ENCODE results near the gene KRT1.

Gene KRT1

DNA sequence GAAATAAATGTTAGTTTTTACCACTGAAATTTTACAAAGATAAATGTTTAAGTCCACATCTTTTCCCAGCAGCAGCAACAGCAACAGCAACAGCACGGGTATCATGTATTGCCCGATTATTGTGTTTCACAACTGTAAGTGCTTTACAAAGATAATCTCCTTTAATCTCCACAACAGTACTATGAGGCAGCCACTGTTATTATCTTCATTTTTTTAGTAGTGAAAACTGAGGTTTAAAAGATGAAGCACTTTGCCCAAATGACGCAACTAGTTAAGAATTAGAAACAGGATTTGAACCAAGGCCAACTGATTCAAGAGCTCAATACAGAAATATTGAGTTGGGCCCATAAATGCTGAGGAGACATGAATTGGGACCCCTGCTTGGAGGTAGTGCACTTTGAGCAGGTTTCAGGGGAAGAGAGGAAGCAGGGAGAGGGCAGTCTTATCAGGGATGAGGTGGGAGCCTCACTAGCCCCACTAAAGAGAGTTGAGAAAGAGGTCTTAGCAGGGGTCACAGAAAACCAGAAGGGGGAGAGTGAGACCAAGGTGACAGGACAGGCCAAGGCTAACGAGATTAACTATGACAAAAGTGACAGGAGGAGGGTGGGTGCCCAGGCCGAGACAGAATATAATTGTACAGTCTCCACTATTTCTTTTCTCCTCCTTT is 43.5 kb downstream of the KRT1 start:
- H3K27ac ChIP-seq = no peak overlapping the region
- no peak for TF ChIP-seq ZFX (IDR thresholded peaks at IDR 0.05; ENCODE audit: borderline replicate concordance)
- TF ChIP-seq, protein P1, sequence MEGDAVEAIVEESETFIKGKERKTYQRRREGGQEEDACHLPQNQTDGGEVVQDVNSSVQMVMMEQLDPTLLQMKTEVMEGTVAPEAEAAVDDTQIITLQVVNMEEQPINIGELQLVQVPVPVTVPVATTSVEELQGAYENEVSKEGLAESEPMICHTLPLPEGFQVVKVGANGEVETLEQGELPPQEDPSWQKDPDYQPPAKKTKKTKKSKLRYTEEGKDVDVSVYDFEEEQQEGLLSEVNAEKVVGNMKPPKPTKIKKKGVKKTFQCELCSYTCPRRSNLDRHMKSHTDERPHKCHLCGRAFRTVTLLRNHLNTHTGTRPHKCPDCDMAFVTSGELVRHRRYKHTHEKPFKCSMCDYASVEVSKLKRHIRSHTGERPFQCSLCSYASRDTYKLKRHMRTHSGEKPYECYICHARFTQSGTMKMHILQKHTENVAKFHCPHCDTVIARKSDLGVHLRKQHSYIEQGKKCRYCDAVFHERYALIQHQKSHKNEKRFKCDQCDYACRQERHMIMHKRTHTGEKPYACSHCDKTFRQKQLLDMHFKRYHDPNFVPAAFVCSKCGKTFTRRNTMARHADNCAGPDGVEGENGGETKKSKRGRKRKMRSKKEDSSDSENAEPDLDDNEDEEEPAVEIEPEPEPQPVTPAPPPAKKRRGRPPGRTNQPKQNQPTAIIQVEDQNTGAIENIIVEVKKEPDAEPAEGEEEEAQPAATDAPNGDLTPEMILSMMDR (IDR thresholded peaks at IDR 0.05) = no peak

DNA sequence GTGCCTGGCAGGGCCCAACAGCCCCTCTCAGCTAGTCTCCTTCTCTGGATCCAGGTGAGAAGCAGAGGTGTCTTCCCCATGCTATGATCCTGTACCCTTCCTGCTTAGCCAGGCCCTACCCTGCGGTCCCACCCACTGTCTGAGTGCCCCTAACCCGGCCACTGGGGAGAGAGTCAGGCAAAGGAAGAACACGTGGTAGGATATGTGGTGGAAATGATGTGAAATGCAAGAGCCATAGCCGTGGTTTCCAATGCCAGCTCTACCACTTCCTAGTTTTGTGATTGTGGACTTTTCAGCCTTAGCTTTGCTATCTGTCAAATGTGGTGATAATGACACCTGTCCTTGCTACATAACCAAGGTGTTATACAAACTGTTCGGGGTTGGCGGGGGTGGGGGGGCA is 44.0 kb downstream of the KRT1 start:
- TF ChIP-seq, protein P1 (IDR thresholded peaks at IDR 0.05) = no peak
- no peak for TF ChIP-seq ZFX (IDR thresholded peaks at IDR 0.05; ENCODE audit: borderline replicate concordance)
- no peak overlapping the region for H3K27ac ChIP-seq

DNA sequence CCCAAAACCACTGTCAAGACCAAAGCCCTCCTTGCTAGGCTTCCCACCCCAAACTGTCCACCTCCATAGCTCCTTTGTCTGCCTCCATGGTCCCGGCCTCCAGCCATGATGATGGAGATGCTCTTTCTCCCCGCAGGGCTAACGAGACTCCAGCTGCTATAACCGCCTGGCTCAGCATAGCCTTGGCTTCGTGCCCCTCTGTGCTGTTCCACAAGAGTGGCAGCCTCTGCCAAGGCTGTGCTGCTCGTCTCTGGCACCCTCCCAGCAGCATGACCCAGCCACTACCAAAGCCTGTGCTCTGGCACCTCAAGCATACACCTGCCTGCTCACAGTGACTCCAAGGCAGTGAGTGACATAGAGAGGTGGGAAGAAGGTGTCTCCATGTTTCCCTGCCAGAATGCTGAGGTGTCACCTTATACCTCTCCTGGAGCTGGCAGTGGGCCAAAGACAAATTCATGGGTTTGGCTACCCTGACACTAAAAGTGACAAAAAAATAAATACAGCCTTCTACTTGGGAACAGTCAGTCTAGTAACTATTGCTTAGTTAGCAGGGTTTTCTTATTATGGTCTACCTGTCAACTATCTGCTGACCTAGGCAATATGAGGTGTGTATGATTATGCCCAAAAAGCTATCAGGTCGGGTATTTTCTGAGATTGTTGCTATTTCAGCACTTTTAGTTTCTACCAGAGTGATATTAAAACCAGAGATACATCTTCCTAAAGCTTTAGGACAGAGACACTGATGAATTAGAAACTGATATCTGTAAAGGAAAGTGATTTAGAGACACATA is 45.7 kb downstream of the KRT1 start:
- no peak overlapping the region for H3K27ac ChIP-seq
- TF ChIP-seq ZFX (IDR thresholded peaks at IDR 0.05; ENCODE audit: borderline replicate concordance) = no peak
- TF ChIP-seq, protein P1 (IDR thresholded peaks at IDR 0.05) = no peak

DNA sequence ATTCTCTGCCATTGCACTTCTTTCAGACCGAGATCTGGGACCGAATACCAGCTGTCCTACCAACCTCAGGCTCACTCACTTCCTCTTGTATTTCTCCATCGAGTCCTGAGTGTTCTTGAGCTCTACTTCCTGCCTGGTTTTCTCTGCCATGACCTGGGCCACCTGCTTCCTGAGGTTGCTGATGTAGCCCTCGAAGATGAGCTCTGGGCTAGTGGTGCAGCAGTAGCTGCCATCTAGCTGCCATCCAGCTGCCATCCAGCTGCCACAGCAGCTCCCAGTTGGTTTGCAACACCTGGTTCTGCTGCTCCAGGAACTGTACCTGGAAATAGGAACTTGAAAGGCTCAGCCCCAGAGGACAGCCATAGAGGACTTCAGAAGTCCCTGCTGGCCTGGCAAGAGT is 46.8 kb downstream of the KRT1 start:
- no peak for TF ChIP-seq ZFX (IDR thresholded peaks at IDR 0.05; ENCODE audit: borderline replicate concordance)
- TF ChIP-seq, protein P1 (IDR thresholded peaks at IDR 0.05) = no peak
- H3K27ac ChIP-seq = no peak overlapping the region

DNA sequence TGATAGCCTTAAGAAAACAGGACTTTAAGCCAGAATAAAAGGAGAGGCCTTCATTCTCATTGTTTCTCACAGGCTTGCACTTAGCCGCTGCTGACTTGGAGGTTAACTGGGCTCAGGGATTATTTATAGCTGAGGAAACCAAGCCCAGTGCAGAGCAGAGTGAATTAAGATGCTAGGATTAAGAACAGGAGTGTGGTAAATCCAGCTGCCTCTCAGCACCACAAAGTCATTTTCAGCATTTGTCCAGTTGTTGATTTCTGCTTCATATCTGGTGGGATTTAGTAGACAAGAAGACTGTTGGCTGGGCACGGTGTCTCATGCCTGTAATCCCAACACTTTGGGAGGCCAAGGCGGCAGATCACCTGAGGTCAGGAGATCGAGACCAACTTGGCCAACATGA is 47.6 kb downstream of the KRT1 start:
- no peak overlapping the region for H3K27ac ChIP-seq
- TF ChIP-seq ZFX (IDR thresholded peaks at IDR 0.05; ENCODE audit: borderline replicate concordance) = no peak
- TF ChIP-seq, protein P1 (IDR thresholded peaks at IDR 0.05) = no peak

DNA sequence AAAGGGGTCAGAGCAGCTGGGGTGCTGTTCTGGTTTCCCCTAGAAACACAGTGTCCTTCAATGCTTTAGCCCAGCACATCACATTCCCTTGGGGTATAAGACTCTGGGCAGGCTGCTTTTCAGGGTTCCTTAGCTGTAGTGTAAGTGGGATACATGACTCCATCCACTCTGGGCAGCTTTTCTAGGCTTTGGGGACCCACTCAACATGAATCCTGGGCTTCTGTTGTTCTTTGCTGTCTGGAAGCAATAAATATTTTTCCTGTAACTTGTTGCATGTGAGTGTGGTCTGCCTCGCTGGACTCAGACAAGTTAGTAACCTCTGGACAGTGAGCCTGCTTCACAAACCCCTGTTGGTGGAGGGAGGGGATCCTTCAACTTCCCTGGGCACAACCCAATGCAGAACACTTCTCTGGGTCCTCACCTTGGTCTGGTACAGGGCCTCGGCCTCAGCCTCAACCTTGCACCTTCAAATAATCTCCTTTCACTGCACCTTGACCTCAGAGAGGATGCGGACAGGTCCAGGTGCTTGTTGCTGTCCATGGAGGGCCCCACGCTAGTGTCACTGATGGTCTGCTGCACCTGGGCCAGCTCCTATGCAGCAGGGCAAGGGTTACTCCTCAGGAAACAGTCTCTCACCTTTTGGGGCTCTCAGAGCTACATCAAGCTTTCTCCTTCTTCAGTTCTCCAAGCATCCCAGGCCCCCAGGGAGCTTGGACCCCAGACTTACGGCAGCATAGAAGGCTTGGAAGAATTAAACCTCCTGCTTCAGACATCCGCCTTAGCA is 48.3 kb downstream of the KRT1 start:
- H3K27ac ChIP-seq = no peak overlapping the region
- TF ChIP-seq, protein P1 (IDR thresholded peaks at IDR 0.05) = no peak
- no peak for TF ChIP-seq ZFX (IDR thresholded peaks at IDR 0.05; ENCODE audit: borderline replicate concordance)
